ENCODE data around the gene GLI3.

GLI3 gene

GRCh38 chr7:42236266-42236975 lies 588 bp downstream of the GLI3 start:
- no peak for TF ChIP-seq CTCF (IDR thresholded peaks at IDR 0.05; ENCODE audit: insufficient read depth, low read length, poor library complexity, severe bottlenecking)
- H3K4me3 ChIP-seq (replicated peaks; ENCODE audit: low read depth, low read length) = peak overlapping the region; percentile 48
- no peaks in the 10 kb centered on the region for H3K36me3 ChIP-seq (ENCODE audit: control insufficient read depth, insufficient read depth, low read length)
- H3K27me3 ChIP-seq (replicated peaks; ENCODE audit: control insufficient read depth, insufficient read depth, low read length) = no peaks in the 10 kb centered on the region; the same call in none of the 2 replicates
- DNase-seq (ENCODE audit: extremely low read depth, insufficient read length) = peak; percentile 28

- DNase-seq (ENCODE audit: extremely low read depth, insufficient read length) = no peak
- no peaks in the 10 kb centered on the region; the same call in none of the 2 replicates for H3K27me3 ChIP-seq (replicated peaks; ENCODE audit: control insufficient read depth, insufficient read depth, low read length)
- TF ChIP-seq CTCF (IDR thresholded peaks at IDR 0.05; ENCODE audit: insufficient read depth, low read length, poor library complexity, severe bottlenecking) = no peak
Measured at GRCh38 chr7:42235741-42236161, 1.3 kb downstream of the GLI3 start.

DNA sequence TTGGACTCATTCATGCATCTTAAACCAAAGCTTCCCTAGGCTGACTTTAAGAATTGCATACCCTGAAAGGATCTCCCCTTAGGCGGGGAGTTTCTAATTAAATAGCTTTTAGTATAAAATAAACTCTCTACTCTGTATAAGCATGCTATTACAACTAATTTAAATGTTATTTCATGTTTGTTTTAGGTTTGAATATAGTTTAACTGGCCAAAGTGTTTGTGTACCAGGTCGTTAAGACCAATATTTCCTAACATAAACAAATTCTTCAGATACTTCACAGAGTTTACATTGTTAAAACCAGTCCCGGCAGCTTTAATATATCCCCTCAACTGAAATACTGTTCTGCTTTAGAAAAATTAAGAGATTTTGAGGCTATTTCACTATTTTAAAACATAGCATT lies 2.3 kb downstream of the GLI3 start:
- Histone ChIP-seq H3K27me3 (replicated peaks; ENCODE audit: control insufficient read depth, insufficient read depth, low read length) (no peaks in the 10 kb centered on the region; the same call in none of the 2 replicates), H3K4me3 (replicated peaks; ENCODE audit: low read depth, low read length) (no peak overlapping the region), H3K36me3 (ENCODE audit: control insufficient read depth, insufficient read depth, low read length) (no peaks in the 10 kb centered on the region)
- TF ChIP-seq CTCF (IDR thresholded peaks at IDR 0.05; ENCODE audit: insufficient read depth, low read length, poor library complexity, severe bottlenecking) = no peak
- no peak for DNase-seq (ENCODE audit: extremely low read depth, insufficient read length)

More at GRCh38 chr7:42235741-42236161, 1.3 kb downstream of the GLI3 start:
- no peaks in the 10 kb centered on the region for H3K36me3 ChIP-seq (ENCODE audit: control insufficient read depth, insufficient read depth, low read length)
- peak overlapping the region; percentile 48; the same call in 1 of the 2 replicates for H3K4me3 ChIP-seq (replicated peaks; ENCODE audit: low read depth, low read length)

GRCh38 chr7:42233695-42234331 lies 3.2 kb downstream of the GLI3 start:
- Histone ChIP-seq H3K4me3 (replicated peaks; ENCODE audit: low read depth, low read length) (no peak overlapping the region), H3K27me3 (replicated peaks; ENCODE audit: control insufficient read depth, insufficient read depth, low read length) (peaks cover 1% of the 10 kb centered on the region; the same call in 1 of the 2 replicates), H3K36me3 (ENCODE audit: control insufficient read depth, insufficient read depth, low read length) (no peaks in the 10 kb centered on the region)
- TF ChIP-seq CTCF (IDR thresholded peaks at IDR 0.05; ENCODE audit: insufficient read depth, low read length, poor library complexity, severe bottlenecking) = no peak
- DNase-seq (ENCODE audit: extremely low read depth, insufficient read length) = no peak

DNA sequence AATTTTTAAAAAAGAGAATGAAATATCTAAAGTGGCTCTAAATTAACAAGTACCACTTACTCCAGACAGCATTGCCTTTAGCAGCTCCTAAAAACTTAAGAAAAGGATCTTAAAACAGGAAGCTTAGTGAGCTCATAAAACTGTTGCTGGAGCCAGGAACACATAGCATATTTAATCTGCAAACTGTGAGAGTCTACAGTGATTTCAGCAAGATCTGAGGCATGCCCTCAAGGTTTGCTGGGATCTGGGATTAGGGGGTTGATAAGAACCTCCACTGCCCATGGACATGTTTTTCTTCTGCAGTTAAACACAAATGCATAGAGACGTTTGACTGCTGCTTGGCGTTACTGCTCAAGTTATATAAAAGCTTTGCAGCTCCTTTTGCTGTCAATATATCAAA lies 3.8 kb downstream of the GLI3 start:
- Histone ChIP-seq H3K36me3 (ENCODE audit: control insufficient read depth, insufficient read depth, low read length) (no peaks in the 10 kb centered on the region), H3K4me3 (replicated peaks; ENCODE audit: low read depth, low read length) (no peak overlapping the region), H3K27me3 (replicated peaks; ENCODE audit: control insufficient read depth, insufficient read depth, low read length) (peaks cover 3% of the 10 kb centered on the region)
- no peak for TF ChIP-seq CTCF (IDR thresholded peaks at IDR 0.05; ENCODE audit: insufficient read depth, low read length, poor library complexity, severe bottlenecking)
- no peak for DNase-seq (ENCODE audit: extremely low read depth, insufficient read length)

Data from GM06990 (cell line).